CD8-positive, alpha-beta memory T cell (primary cell): ENCODE measurements around the gene MACROH2A2. TPM values are rescaled to one million over a fixed set of nuclear protein-coding genes. Genes with fewer than 3 reads are reported as not detected.
A peak's percentile ranks its signal among the peaks of the same experiment; 100 is the strongest.

Experiments used
- CTCF ChIA-PET: fragments of 350-600 bp; sonication (Branson Sonifier 250); formaldehyde crosslinking; loops from one replicate; lab custom pipeline; 2021; ENCODE audit warnings: antibody characterized with exemption; lab: Charles Lee
- POLR2A ChIA-PET: fragments of 350-600 bp; sonication (Branson Sonifier 250); formaldehyde crosslinking; loops from one replicate; lab custom pipeline; 2021; ENCODE audit warnings: antibody characterized with exemption; lab: Charles Lee
- DNase-seq, 5 donors: peaks; one replicate each; pipeline versions ENCODE4 v3.0.0 to v3.0.0-alpha.2; 2020 to 2022; ENCODE audit warnings: mixed read lengths in 1 of 5
- H3K27ac ChIP-seq: one replicate; pipeline ENCODE4 v1.7.0; 2013; ENCODE audit warnings: low read depth, mild to moderate bottlenecking, low read length, moderate library complexity
- H3K27me3 ChIP-seq: 2 replicates; pipeline ENCODE4 v1.7.0; 2013; ENCODE audit warnings: low read length, mild to moderate bottlenecking; ENCODE audit not compliant: insufficient read depth, poor library complexity, severe bottlenecking
- H3K36me3 ChIP-seq: 2 replicates; pipeline ENCODE4 v1.7.0; 2013; ENCODE audit warnings: mild to moderate bottlenecking, low read length, moderate library complexity; ENCODE audit not compliant: insufficient read depth
- H3K4me1 ChIP-seq: 2 replicates; pipeline ENCODE4 v1.7.0; 2013; ENCODE audit warnings: mild to moderate bottlenecking, low read length, moderate library complexity; ENCODE audit not compliant: insufficient read depth
- H3K4me3 ChIP-seq: 2 replicates; pipeline ENCODE4 v1.7.0; 2013; ENCODE audit warnings: mild to moderate bottlenecking, low read length
- H3K9me3 ChIP-seq: 2 replicates; pipeline ENCODE4 v1.7.0; 2013; ENCODE audit warnings: mild to moderate bottlenecking, low read length
- H3K27ac Mint-ChIP-seq, 8 donors: one replicate each; pipeline ENCODE4 v1.8.0; 2020 to 2021; ENCODE audit warnings: mixed read lengths in 8 of 8, mild to moderate bottlenecking in 6 of 8, inconsistent platforms in 3 of 8, moderate library complexity in 3 of 8
- H3K27me3 Mint-ChIP-seq, 2 donors: one replicate each; pipeline ENCODE4 v1.8.0; 2020 to 2021; ENCODE audit warnings: mixed read lengths in 2 of 2, mild to moderate bottlenecking in 1 of 2, moderate library complexity in 1 of 2
- H3K36me3 Mint-ChIP-seq, 3 donors: one replicate each; pipeline ENCODE4 v1.8.0; 2020 to 2021; ENCODE audit warnings: mixed read lengths in 3 of 3, inconsistent platforms in 1 of 3, mild to moderate bottlenecking in 1 of 3
- H3K4me1 Mint-ChIP-seq, 3 donors: one replicate each; pipeline ENCODE4 v1.8.0; 2020 to 2021; ENCODE audit warnings: mixed read lengths in 3 of 3, inconsistent platforms in 1 of 3, mild to moderate bottlenecking in 1 of 3
- H3K4me3 Mint-ChIP-seq, 7 donors: one replicate each; pipeline ENCODE4 v1.8.0; 2020 to 2021; ENCODE audit warnings: mixed read lengths in 7 of 7, mild to moderate bottlenecking in 6 of 7, moderate library complexity in 4 of 7, inconsistent platforms in 2 of 7
- H3K9me3 Mint-ChIP-seq, 5 donors: one replicate each; pipeline ENCODE4 v1.8.0; 2020 to 2022; ENCODE audit warnings: mixed read lengths in 5 of 5, mild to moderate bottlenecking in 3 of 5, moderate library complexity in 2 of 5, inconsistent platforms in 1 of 5
- polyA plus RNA-seq: library from polyadenylated mRNA; unstranded; fragments of 300-500 nt; fragmentation: Illumina TruSeq; gene quantifications from one replicate; pipeline ENCODE4 v1.2.3, GENCODE V29; 2021
- total RNA-seq, 2 experiments: library from RNA; stranded (reverse); gene quantifications; one replicate each; pipeline ENCODE4 v1.2.3, GENCODE V29; 2021

MACROH2A2 gene
- total and polyA plus RNA-seq, 3 experiments from 2014 or later = 2.9 to 4.3 (median 3.4) TPM

GRCh38 chr10:70142555-70142954 is 89.9 kb downstream of the MACROH2A2 start:
- POLR2A ChIA-PET = no interaction called here
- Mint-ChIP-seq H3K27ac (peak overlapping the region in 3 of 8 donors; percentile 23 to 71 (median 38)), H3K4me3 (no peak overlapping the region), H3K9me3 (no peaks in the 10 kb centered on the region), H3K4me1 (peaks cover 35 to 51% (median 44%) of the 10 kb centered on the region in 3 donors), H3K36me3 (peaks cover 0 to 37% (median 4%) of the 10 kb centered on the region in 3 donors), H3K27me3 (no peaks in the 10 kb centered on the region)
- no peaks in the 10 kb centered on the region for H3K27me3 ChIP-seq
- DNase-seq = no peak
- no peak overlapping the region for H3K4me3 ChIP-seq
- H3K9me3 ChIP-seq = no peaks in the 10 kb centered on the region
- H3K27ac ChIP-seq = no peak overlapping the region
- CTCF ChIA-PET = interaction anchor here (1.2 to 5.6 kb wide), 2 partner anchors 27 to 29 kb away, joined by 3 to 44 read pairs; no protein-coding TSS in a partner anchor
- peaks cover 5% of the 10 kb centered on the region for H3K36me3 ChIP-seq
- H3K4me1 ChIP-seq = peaks cover 30% of the 10 kb centered on the region

- Histone ChIP-seq H3K27me3 (no peaks in the 10 kb centered on the region), H3K4me3 (peak overlapping the region; percentile 76), H3K4me1 (peaks cover 30% of the 10 kb centered on the region), H3K9me3 (no peaks in the 10 kb centered on the region), H3K27ac (no peak overlapping the region), H3K36me3 (peaks cover 4% of the 10 kb centered on the region)
- peak overlapping the region; percentile 42 to 95 (median 82) for H3K27ac Mint-ChIP-seq
- H3K4me1 Mint-ChIP-seq = peaks cover 33 to 55% (median 41%) of the 10 kb centered on the region in 3 donors
- no peaks in the 10 kb centered on the region for H3K27me3 Mint-ChIP-seq
- H3K9me3 Mint-ChIP-seq = no peaks in the 10 kb centered on the region
- H3K4me3 Mint-ChIP-seq = peak overlapping the region; percentile 82 to 95 (median 90)
- POLR2A ChIA-PET = interaction anchor here (0.5 to 2.1 kb wide), 4 partner anchors 8 to 260 kb away, joined by 3 to 14 read pairs (median 10); partner anchors contain the start of genes EIF4EBP2 and SAR1A
- DNase-seq = no peak
- CTCF ChIA-PET = interaction anchor here (0.6 to 5.6 kb wide), 11 partner anchors 9 to 220 kb away, joined by 3 to 58 read pairs (median 22); partner anchors contain the start of gene SAR1A
- H3K36me3 Mint-ChIP-seq = peaks cover 0 to 39% (median 4%) of the 10 kb centered on the region in 3 donors
Observed at GRCh38 chr10:70144372-70145110, 91.9 kb downstream of the MACROH2A2 start.

GRCh38 chr10:70145166-70145665 is 92.6 kb downstream of the MACROH2A2 start:
- Mint-ChIP-seq H3K27ac (peak overlapping the region in 7 of 8 donors; percentile 42 to 95 (median 78)), H3K4me1 (peaks cover 33 to 55% (median 38%) of the 10 kb centered on the region in 3 donors), H3K9me3 (no peaks in the 10 kb centered on the region), H3K4me3 (peak overlapping the region; percentile 82 to 95 (median 90)), H3K27me3 (no peaks in the 10 kb centered on the region), H3K36me3 (peaks cover 0 to 39% (median 3%) of the 10 kb centered on the region in 3 donors)
- H3K36me3 ChIP-seq = peaks cover 8% of the 10 kb centered on the region
- DNase-seq = peak in 1 of 5 donors; percentile 10
- H3K4me1 ChIP-seq = peaks cover 30% of the 10 kb centered on the region
- H3K27ac ChIP-seq = peak overlapping the region; percentile 91
- H3K9me3 ChIP-seq = no peaks in the 10 kb centered on the region
- H3K4me3 ChIP-seq = peak overlapping the region; percentile 76
- ChIA-PET POLR2A (interaction anchor here (0.5 to 2.6 kb wide), 8 partner anchors 9 to 259 kb away, joined by 3 to 59 read pairs (median 12); partner anchors contain the start of genes EIF4EBP2 and SAR1A), CTCF (interaction anchor here (0.6 to 5.6 kb wide), 19 partner anchors 9 to 220 kb away, joined by 3 to 58 read pairs (median 13); partner anchors contain the start of gene SAR1A)
- no peaks in the 10 kb centered on the region for H3K27me3 ChIP-seq

GRCh38 chr10:70145666-70146488 is 93.2 kb downstream of the MACROH2A2 start:
- Mint-ChIP-seq H3K27ac (peak overlapping the region; percentile 82 to 99 (median 94)), H3K4me1 (peaks cover 31 to 58% (median 36%) of the 10 kb centered on the region in 3 donors), H3K36me3 (peaks cover 0 to 40% (median 0%) of the 10 kb centered on the region in 3 donors), H3K4me3 (peak overlapping the region; percentile 88 to 95 (median 91)), H3K27me3 (no peaks in the 10 kb centered on the region), H3K9me3 (no peaks in the 10 kb centered on the region)
- no peaks in the 10 kb centered on the region for H3K27me3 ChIP-seq
- CTCF ChIA-PET = interaction anchor here (0.7 to 5.6 kb wide), 43 partner anchors 10 to 259 kb away, joined by 3 to 58 read pairs (median 7); partner anchors contain the start of genes PPA1 and SAR1A
- no peaks in the 10 kb centered on the region for H3K9me3 ChIP-seq
- POLR2A ChIA-PET = interaction anchor here (0.6 to 2.6 kb wide), 13 partner anchors 13 to 259 kb away, joined by 3 to 59 read pairs (median 7); partner anchors contain the start of genes EIF4EBP2, PPA1 and SAR1A
- peak overlapping the region; percentile 91 for H3K27ac ChIP-seq
- H3K4me1 ChIP-seq = peaks cover 30% of the 10 kb centered on the region
- DNase-seq = peak; percentile 68 to 83 (median 79)
- peak overlapping the region; percentile 76 for H3K4me3 ChIP-seq
- H3K36me3 ChIP-seq = peaks cover 14% of the 10 kb centered on the region

GRCh38 chr10:70146489-70147258 is 94.0 kb downstream of the MACROH2A2 start, which contains the start of gene TYSND1:
TYSND1 (minus strand) TSS chr10:70146700; CDS start chr10:70146586, 114 bp downstream.
- DNase-seq = peak; percentile 87 to 94 (median 91)
- no peaks in the 10 kb centered on the region for H3K27me3 ChIP-seq
- Mint-ChIP-seq H3K4me1 (peaks cover 31 to 63% (median 38%) of the 10 kb centered on the region in 3 donors), H3K36me3 (peaks cover 3 to 44% (median 3%) of the 10 kb centered on the region in 3 donors), H3K27me3 (no peaks in the 10 kb centered on the region), H3K9me3 (no peaks in the 10 kb centered on the region), H3K27ac (peak within 1 kb of the TSS; percentile 90 to 99 (median 95)), H3K4me3 (peak within 1 kb of the TSS; percentile 88 to 95 (median 91))
- peak within 1 kb of the TSS; percentile 76 for H3K4me3 ChIP-seq
- ChIA-PET CTCF (interaction anchor here (0.7 to 5.6 kb wide), 43 partner anchors 10 to 258 kb away, joined by 3 to 58 read pairs (median 7); partner anchors contain the start of genes PPA1 and SAR1A), POLR2A (interaction anchor here (0.6 to 2.6 kb wide), 14 partner anchors 11 to 258 kb away, joined by 3 to 59 read pairs (median 7); partner anchors contain the start of genes EIF4EBP2, PPA1 and SAR1A)
- peaks cover 30% of the 10 kb centered on the region for H3K4me1 ChIP-seq
- H3K27ac ChIP-seq = peak within 1 kb of the TSS; percentile 91
- peaks cover 20% of the 10 kb centered on the region for H3K36me3 ChIP-seq
- H3K9me3 ChIP-seq = no peaks in the 10 kb centered on the region

GRCh38 chr10:70147259-70147625 is 94.6 kb downstream of the MACROH2A2 start:
- ChIA-PET CTCF (interaction anchor here (0.7 to 5.6 kb wide), 33 partner anchors 10 to 217 kb away, joined by 3 to 58 read pairs (median 8); partner anchors contain the start of genes PPA1 and SAR1A), POLR2A (interaction anchor here (1.2 to 2.6 kb wide), 6 partner anchors 10 to 217 kb away, joined by 3 to 59 read pairs (median 8); partner anchors contain the start of genes PPA1 and SAR1A)
- no peak overlapping the region for H3K27ac ChIP-seq
- peaks cover 30% of the 10 kb centered on the region for H3K4me1 ChIP-seq
- no peaks in the 10 kb centered on the region for H3K27me3 Mint-ChIP-seq
- H3K9me3 ChIP-seq = no peaks in the 10 kb centered on the region
- no peaks in the 10 kb centered on the region for H3K9me3 Mint-ChIP-seq
- H3K27me3 ChIP-seq = no peaks in the 10 kb centered on the region
- H3K36me3 Mint-ChIP-seq = peaks cover 3 to 49% (median 7%) of the 10 kb centered on the region in 3 donors
- peak overlapping the region; percentile 90 to 99 (median 95) for H3K27ac Mint-ChIP-seq
- no peak for DNase-seq
- peak overlapping the region; percentile 84 to 93 (median 90) for H3K4me3 Mint-ChIP-seq
- no peak overlapping the region for H3K4me3 ChIP-seq
- H3K36me3 ChIP-seq = peaks cover 26% of the 10 kb centered on the region
- H3K4me1 Mint-ChIP-seq = peaks cover 31 to 60% (median 37%) of the 10 kb centered on the region in 3 donors
